Right hindlimb (tissue), 1 donor: ENCODE measurements around the gene GRAMD4.

Experiments used
- DNase-seq: peaks from one replicate; pipeline ENCODE4 v3.0.0-alpha.2; 2018

Gene GRAMD4

DNA sequence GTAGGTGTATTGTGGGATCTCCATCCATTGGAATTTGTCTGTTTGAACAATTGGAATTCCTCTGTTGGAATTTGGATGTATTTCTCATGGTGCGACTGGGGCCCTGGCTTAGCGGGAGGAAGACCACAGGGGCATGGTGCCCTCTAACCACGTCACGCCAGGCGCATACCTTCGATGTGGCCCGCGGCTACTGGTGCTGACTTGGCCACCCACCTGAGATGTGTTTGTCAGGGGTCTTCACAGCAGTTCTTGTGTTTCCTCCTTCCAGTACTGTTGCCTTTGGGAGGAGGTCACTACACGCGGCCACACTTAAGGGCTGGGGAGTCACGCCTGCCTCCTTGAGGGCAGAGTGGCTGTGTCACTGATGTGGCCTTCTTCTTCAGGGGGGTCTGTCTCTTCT, 36.6 kb upstream of the GRAMD4 start:
- no peak for DNase-seq

- DNase-seq = peak; percentile 39
These were observed 35.9 kb upstream of the GRAMD4 start for GRCh38 chr22:46584081-46584921.

GRCh38 chr22:46585340-46586122, 34.7 kb upstream of the GRAMD4 start:
- no peak for DNase-seq

- no peak for DNase-seq
These were observed 34.1 kb upstream of the GRAMD4 start for GRCh38 chr22:46586123-46586519.

- DNase-seq = no peak
These were observed 33.6 kb upstream of the GRAMD4 start for GRCh38 chr22:46586531-46587011.

- DNase-seq = peak; percentile 17
These were observed 33.1 kb upstream of the GRAMD4 start for GRCh38 chr22:46587061-46587460.

GRCh38 chr22:46587492-46588278, 32.5 kb upstream of the GRAMD4 start:
- DNase-seq = peak; percentile 41

DNA sequence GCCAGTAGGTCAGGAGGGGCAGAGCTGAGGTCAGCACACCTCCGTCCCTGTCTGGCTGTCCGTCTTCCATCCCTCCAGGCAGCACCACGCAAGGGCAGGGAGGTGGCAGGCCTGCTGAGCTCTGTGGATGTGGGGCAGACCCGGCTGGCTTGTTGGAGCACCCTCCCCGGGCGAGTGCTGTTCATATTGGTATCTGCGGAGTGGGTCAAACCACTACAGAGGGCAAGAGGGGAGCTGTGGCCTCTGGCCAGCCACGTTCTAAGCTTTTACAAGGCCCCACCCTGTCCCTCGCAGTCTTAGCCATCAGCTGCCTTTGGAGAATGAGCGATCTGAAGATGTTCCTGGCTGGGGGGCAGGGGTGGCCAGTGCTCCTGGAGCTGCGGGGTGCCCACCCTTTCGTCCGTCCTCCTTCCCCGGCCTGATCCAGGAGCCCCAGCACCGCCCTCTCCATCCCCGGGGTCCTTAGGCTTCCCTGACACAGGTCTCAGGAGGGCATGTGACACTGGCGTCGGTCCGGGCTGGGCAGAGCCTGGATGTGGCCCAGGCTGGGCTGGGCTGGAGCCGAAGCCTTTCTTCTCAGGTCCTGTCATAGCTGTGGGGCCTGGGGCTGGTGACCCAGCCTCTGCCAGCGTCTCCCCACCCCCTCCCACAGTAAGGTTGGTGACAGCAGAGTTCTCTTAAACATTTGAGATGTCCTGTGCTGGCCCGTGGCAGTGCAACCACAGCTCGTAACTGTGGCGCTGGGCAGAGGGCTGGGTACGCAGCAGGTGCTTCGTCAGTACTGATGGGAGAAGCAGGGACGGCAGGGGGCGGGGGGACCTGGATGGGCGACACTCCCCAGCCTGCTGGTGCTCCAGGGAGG, 31.7 kb upstream of the GRAMD4 start:
- DNase-seq = peak; percentile 22

GRCh38 chr22:46589141-46589748, 30.9 kb upstream of the GRAMD4 start:
- DNase-seq = peak; percentile 20

DNA sequence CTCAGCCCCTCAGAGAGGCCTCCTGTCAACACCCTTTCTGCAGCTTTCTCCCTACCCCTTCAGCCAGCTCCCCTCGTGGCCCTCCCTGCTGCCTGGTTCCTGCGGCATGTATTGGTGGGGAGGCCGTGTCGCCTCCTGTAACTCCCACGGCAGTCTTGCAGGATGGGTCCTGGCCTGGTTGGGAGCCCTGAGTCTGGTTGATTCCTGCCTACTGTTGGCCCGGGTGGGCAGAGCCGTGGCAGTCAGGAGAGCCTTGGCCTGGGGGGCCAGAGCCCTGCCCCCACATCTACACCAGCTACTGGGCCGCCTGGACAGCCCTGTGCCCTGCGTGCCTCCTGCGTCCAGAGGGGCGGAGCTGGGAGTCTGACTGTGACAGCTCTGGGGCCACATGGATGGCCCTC, 30.3 kb upstream of the GRAMD4 start:
- DNase-seq = no peak

DNA sequence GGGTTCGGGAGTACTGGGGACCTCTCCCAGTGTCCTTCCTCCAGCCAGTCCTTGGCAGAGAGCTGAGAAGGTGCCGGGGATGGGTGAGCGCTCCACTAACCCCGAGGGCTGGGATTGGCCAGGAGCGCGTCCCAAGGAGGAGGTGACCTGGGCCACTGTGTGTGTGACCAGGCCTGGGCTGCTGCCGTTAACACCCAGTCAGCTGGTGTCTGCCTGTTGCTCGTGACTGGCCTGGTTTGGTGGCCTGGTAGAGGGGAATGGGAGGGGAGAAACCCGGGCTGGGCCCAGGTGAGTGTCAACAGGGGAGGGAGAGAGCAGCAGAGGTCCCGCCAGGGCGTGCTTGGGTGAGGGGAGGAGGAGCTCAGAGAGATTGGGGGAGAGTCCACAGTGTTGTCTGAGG, 29.9 kb upstream of the GRAMD4 start:
- peak; percentile 16 for DNase-seq

DNA sequence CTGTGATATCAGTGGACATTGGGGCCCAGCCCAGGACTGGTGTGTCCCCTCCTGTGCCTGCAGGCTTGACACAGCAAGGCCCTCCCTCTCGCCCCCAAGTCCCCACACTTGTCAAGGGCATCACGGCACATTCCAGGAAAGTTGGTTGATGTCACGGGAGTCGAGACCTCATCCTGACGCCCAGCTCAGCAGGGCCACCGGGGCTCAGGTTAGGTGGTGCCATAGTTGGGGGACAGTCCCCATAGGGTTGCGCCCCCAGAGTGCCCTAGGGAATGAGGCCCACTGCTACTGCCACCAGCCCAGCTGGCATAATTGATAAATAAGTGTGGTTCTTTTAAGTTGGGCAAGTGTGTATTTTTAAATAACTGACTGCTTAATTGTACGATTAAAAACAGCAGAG, 28.3 kb upstream of the GRAMD4 start:
- no peak for DNase-seq

- DNase-seq = peak; percentile 83
These were observed 27.8 kb upstream of the GRAMD4 start for GRCh38 chr22:46592390-46592872.

- peak; percentile 71 for DNase-seq
These were observed 26.9 kb upstream of the GRAMD4 start for GRCh38 chr22:46593211-46593681.

GRCh38 chr22:46593996-46594946, 25.9 kb upstream of the GRAMD4 start:
- DNase-seq = no peak

DNA sequence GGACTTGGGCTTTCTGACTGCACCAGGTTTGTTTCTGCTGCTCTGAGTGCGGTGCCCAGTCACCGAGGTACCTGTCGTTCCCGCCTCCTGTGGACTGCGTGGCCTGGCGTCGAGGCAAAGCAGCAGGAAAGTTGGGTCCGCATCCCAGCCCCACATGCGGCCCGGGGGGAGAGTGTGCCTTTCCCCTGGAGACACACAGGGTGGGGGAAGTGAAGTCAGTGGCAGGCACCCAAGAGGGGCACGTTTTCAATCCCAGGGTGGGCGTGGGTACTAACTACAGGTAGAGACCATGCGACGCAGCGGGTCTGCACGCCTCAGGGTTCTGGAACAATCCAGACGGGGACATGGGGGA, 25.3 kb upstream of the GRAMD4 start:
- no peak for DNase-seq

GRCh38 chr22:46595545-46595944, 24.6 kb upstream of the GRAMD4 start:
- no peak for DNase-seq

GRCh38 chr22:46596032-46596441, 24.1 kb upstream of the GRAMD4 start:
- DNase-seq = no peak

GRCh38 chr22:46596819-46597218, 23.4 kb upstream of the GRAMD4 start:
- DNase-seq = no peak

GRCh38 chr22:46598224-46598623, 22.0 kb upstream of the GRAMD4 start:
- DNase-seq = no peak
